CD4-positive, alpha-beta T cell treated with Interferon gamma for 1 hour (primary cell): Measurements from ENCODE around the gene POTEG.
"Not testable (repeated sequence)": the region's sequence is repeated elsewhere in the genome, so short reads cannot be mapped to it uniquely, and the experiment has no call there.

Experiments used
- DNase-seq: peaks from one replicate; pipeline ENCODE4 v3.0.0-alpha.2; 2020

The POTEG gene

DNA sequence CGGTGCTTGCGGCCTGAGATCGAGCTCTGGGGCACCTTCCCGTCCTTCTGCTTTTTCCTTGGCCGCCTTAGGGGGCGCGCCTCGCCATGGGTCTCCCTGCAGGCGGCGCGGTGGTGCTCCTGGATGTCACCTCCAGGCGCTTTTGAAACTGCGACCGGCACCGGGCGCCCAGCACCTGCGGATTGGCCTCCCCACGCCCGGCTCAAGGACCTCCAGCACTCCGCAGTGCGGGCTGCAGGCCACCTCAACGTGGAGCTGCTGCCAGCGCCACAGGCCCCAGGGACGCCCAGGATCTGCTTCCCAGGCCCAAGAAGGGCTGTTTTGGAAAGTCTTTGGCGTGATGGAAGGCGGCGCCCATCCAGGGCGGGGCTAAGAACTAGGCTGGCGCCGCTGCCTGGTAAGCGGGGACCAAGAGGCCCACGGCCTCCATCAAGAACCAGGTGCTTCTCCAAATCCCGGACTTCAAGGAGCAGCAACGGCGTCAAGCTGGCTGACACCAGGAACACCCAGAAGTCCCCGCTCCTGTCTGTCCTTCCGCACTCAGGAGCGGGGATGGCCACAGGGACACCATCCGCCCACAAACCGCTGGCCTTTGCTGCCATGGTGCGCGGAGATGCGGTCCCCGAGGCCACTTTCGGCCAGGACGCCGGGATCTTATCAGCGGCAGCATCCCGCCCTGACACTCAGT lies 61.2 kb downstream of the POTEG start:
- DNase-seq = not testable (repeated sequence)

DNA sequence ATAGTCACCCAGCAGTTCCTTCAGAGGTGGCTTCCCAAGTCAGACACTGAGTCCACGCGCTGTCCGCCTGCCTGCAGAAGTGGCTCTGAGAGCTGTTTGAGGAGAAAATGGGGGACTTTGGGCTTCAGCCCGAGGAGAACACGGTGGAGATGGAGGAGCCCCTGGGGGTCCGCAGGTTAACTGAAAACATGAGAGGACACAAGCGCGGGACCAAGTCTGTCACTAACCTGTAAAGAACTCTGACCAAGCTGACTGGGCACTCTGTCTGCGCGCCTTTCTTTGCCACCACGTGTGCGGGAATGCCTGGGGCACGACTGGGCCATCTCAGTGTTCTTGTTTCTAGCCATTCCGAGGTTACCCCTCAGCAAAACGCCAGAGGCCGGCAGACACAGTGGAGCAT lies 62.4 kb downstream of the POTEG start:
- DNase-seq = not testable (repeated sequence)

DNA sequence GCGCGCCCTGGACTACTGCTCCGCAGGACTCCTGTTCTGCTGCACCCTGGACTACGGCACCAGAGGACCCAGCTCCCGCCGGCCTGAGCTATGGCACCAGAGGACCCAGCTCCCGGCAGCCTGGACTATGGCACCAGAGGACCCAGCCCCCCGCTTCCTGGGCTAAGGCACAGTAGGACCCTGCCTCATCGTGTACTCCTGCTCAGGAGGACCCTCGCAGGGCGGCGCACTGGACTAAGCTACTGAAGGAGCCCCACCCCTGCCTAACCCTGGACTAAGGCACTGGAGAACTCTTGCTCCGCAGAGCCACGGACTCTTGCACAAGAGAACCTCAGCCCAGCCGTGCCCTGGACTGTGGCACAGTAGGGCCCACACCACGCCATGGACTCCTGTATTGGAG lies 71.3 kb downstream of the POTEG start:
- not testable (repeated sequence) for DNase-seq

DNA sequence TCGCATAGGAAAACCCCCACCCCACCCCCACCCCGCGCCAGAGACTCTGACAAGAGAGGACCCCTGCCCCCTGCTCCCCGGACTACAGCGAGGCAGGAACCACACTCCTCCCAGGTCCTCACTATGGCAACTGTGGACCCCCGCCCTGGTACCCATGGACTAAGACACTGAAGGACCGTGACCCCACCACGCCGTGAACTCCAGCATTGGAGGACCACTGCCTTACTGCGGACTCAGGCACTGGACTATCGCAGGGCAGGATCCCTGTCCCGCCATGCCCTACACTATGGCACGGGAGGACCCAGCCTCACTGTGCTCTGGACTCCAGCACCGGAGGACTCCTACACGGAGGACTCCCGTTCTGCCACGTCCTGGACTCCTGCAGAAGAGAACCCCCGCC lies 71.8 kb downstream of the POTEG start:
- DNase-seq = not testable (repeated sequence)

DNA sequence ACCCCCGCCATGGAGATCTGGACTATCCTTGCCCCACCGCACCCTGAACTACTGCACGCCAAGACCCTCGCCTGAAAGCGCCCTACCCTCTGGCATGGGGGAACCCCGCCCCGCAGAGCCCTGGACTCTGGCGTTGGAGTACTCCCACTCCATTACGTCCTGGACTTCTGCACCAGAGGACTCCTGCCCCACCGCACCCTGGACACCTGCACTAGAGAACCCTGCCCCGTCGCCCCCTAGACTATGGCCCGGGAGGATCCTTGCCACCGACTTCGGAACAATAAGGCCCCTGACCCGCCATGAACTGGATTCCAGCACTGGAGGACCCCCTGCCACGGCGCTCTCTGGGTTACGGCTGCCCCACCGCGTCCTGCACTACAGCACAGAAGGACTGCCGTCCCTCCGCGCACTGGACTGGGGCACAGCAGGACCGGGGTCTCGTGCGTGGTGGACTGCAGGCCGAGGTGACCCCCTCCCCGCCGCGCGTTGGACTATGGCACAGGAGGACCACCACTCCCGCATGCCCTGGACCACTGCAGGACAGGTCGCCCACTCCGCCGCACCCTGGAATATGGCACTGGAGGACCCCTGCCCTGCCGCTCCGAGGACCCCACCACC lies 72.4 kb downstream of the POTEG start:
- DNase-seq = not testable (repeated sequence)

DNA sequence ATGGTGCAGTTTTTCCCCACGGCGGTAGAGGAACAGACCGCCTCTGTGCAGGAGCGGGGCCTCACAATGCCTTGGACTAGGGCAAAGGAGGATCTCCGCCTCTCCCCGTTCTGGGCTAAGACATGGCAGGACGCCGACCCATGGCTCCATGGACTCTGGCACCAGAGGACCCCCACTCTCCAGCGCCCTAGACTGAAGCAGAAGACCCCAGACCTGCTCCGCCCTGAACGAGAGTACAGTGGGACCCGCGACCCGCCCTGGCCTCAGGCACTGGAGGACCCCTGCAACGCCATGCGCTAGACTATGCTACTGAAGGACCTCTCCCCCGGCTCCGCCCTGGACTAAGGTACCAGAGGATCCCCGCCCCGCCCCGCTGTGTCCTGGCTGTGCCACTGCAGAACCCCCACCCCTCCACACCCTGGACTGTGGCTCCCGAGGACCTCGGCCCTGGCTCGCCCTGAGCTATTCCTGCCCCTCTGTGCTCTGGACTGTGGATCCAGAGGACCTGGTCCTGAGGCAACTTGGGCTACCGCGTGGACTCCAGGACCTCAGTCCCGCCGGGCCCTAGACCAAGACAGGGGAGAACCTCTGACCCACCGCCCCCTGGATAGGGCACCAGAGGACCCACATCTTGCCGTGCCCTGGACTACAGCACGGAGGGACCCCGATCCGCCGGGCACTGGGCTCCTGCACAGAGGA lies 73.1 kb downstream of the POTEG start:
- DNase-seq = not testable (repeated sequence)
